ENCODE data around the gene NBEAL1.
"Not testable (repeated sequence)": the region's sequence is repeated elsewhere in the genome, so short reads cannot be mapped to it uniquely, and the experiment has no call there.

The NBEAL1 gene

GRCh38 chr2:203080447-203081045, 65.9 kb downstream of the NBEAL1 start:
- no peak overlapping the region for H3K4me3 ChIP-seq (replicated peaks; ENCODE audit: low read depth, low read length)
- no peak for DNase-seq (ENCODE audit: extremely low read depth, insufficient read length)
- no peaks in the 10 kb centered on the region; the same call in 1 of the 2 replicates for H3K36me3 ChIP-seq (ENCODE audit: control insufficient read depth, insufficient read depth, low read length)
- TF ChIP-seq CTCF (IDR thresholded peaks at IDR 0.05; ENCODE audit: insufficient read depth, low read length, poor library complexity, severe bottlenecking) = no peak
- no peaks in the 10 kb centered on the region for H3K27me3 ChIP-seq (replicated peaks; ENCODE audit: control insufficient read depth, insufficient read depth, low read length)

GRCh38 chr2:203083328-203083727, 68.7 kb downstream of the NBEAL1 start:
- DNase-seq (ENCODE audit: extremely low read depth, insufficient read length) = no peak
- H3K27me3 ChIP-seq (replicated peaks; ENCODE audit: control insufficient read depth, insufficient read depth, low read length) = no peaks in the 10 kb centered on the region
- H3K4me3 ChIP-seq (replicated peaks; ENCODE audit: low read depth, low read length) = no peak overlapping the region
- no peaks in the 10 kb centered on the region; the same call in 1 of the 2 replicates for H3K36me3 ChIP-seq (ENCODE audit: control insufficient read depth, insufficient read depth, low read length)
- no peak for TF ChIP-seq CTCF (IDR thresholded peaks at IDR 0.05; ENCODE audit: insufficient read depth, low read length, poor library complexity, severe bottlenecking)

DNA sequence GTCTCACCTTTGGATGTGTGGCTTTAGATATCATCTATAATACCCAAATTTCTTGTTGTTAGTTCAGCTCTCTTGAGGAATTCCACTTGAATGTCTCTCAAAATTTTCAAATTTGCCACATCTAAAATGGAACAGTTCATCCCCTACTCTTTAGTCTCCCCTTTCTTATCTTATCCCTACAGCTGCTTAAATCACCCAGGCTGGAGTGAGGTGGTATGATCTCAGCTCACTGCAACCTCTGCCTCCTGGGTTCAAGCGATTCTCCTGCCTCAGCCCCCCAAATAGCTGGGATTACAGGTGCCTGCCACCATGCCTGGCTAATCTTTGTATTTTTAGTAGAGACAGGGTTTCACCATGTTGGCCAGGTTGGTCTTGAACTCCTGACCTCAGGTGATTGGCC, 71.7 kb downstream of the NBEAL1 start:
- not testable (repeated sequence) for DNase-seq (ENCODE audit: extremely low read depth, insufficient read length); H3K4me3 ChIP-seq (replicated peaks; ENCODE audit: low read depth, low read length); H3K27me3 ChIP-seq (replicated peaks; ENCODE audit: control insufficient read depth, insufficient read depth, low read length); H3K36me3 ChIP-seq (ENCODE audit: control insufficient read depth, insufficient read depth, low read length)

DNA sequence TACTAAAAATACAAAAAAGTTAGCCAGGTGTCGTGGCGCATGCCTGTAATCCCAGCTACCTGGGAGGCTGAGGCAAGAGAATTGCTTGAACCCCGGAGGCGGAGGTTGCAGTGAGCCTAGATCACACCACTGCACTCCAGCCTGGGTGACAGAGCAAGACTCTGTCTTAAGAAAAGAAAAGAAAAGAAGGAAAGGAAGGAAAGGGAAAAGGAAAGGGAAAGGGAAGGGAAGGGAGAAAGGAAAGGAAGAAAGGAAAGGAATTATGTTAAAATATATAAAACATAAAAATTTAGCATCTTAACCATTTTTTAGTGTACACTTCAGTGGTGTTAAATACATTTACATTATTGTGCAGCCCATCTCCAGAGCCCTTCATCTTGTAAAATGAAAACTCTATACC, 76.0 kb downstream of the NBEAL1 start:
- not testable (repeated sequence) for H3K27me3 ChIP-seq (replicated peaks; ENCODE audit: control insufficient read depth, insufficient read depth, low read length); H3K4me3 ChIP-seq (replicated peaks; ENCODE audit: low read depth, low read length); H3K36me3 ChIP-seq (ENCODE audit: control insufficient read depth, insufficient read depth, low read length); DNase-seq (ENCODE audit: extremely low read depth, insufficient read length)

GRCh38 chr2:203097735-203098134, 83.1 kb downstream of the NBEAL1 start:
- no peak for DNase-seq (ENCODE audit: extremely low read depth, insufficient read length)
- H3K27me3 ChIP-seq (replicated peaks; ENCODE audit: control insufficient read depth, insufficient read depth, low read length) = no peaks in the 10 kb centered on the region
- H3K36me3 ChIP-seq (ENCODE audit: control insufficient read depth, insufficient read depth, low read length) = no peaks in the 10 kb centered on the region
- no peak overlapping the region for H3K4me3 ChIP-seq (replicated peaks; ENCODE audit: low read depth, low read length)
- TF ChIP-seq CTCF (IDR thresholded peaks at IDR 0.05; ENCODE audit: insufficient read depth, low read length, poor library complexity, severe bottlenecking) = no peak

DNA sequence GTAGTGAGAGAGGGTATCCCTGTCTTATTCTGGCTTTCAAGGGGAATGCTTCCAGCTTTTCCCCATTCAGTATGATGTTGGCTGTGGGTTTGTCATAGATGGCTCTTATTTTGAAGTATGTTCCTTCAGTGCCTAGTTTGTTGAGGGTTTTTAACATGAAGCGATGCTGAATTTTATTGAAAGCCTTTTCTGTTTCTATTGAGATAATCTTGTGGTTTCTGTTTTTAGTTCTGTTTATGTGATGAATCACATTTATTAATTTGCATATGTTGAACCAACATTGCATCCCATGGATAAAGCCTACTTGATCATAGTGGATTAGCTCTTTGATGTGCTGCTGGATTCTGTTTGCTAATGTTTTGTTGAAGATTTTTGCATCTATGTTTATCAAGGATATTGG, 87.7 kb downstream of the NBEAL1 start:
- H3K27me3 ChIP-seq (replicated peaks; ENCODE audit: control insufficient read depth, insufficient read depth, low read length); H3K4me3 ChIP-seq (replicated peaks; ENCODE audit: low read depth, low read length); H3K36me3 ChIP-seq (ENCODE audit: control insufficient read depth, insufficient read depth, low read length); DNase-seq (ENCODE audit: extremely low read depth, insufficient read length): not testable (repeated sequence)

- no peak for TF ChIP-seq CTCF (IDR thresholded peaks at IDR 0.05; ENCODE audit: insufficient read depth, low read length, poor library complexity, severe bottlenecking)
- Histone ChIP-seq H3K36me3 (ENCODE audit: control insufficient read depth, insufficient read depth, low read length) (no peaks in the 10 kb centered on the region), H3K4me3 (replicated peaks; ENCODE audit: low read depth, low read length) (no peak overlapping the region), H3K27me3 (replicated peaks; ENCODE audit: control insufficient read depth, insufficient read depth, low read length) (no peaks in the 10 kb centered on the region)
- DNase-seq (ENCODE audit: extremely low read depth, insufficient read length) = no peak
These were observed 89.6 kb downstream of the NBEAL1 start for GRCh38 chr2:203104273-203104672.

Data from GM06990 (cell line).